Neural progenitor cell (in vitro differentiated cells): Measurements from ENCODE around the gene PLXNB2. TPM values are rescaled to one million over a fixed set of nuclear protein-coding genes. Genes with fewer than 3 reads are reported as not detected.

ENCODE experiments used
- DNase-seq: peaks from one replicate; pipeline ENCODE4 v3.0.0-alpha.2; 2016; ENCODE audit warnings: low spot score
- H2AFZ ChIP-seq: fragments of 200-600 bp; sonication (generic); replicated peaks from 2 replicates; pipeline ENCODE4 v1.6.1; 2016; ENCODE audit warnings: antibody characterized with exemption
- H3F3A ChIP-seq: fragments of 200-600 bp; sonication (generic); 2 replicates; pipeline ENCODE4 v1.6.1; 2016; ENCODE audit warnings: antibody characterized with exemption, low read depth
- H3K27ac ChIP-seq: fragments of 200-600 bp; sonication (generic); 2 replicates; pipeline ENCODE4 v1.5.1; 2016; ENCODE audit warnings: mild to moderate bottlenecking
- H3K27me3 ChIP-seq: fragments of 200-600 bp; sonication (generic); 2 replicates; pipeline ENCODE4 v1.6.1; 2016; ENCODE audit warnings: mild to moderate bottlenecking, moderate library complexity
- H3K36me3 ChIP-seq: fragments of 200-600 bp; sonication (generic); 2 replicates; pipeline ENCODE4 v1.5.1; 2016
- H3K4me1 ChIP-seq: fragments of 200-600 bp; sonication (generic); 2 replicates; pipeline ENCODE4 v1.6.1; 2016; ENCODE audit warnings: mixed run types
- H3K4me2 ChIP-seq: fragments of 200-600 bp; sonication (generic); 2 replicates; pipeline ENCODE4 v1.6.1; 2016
- H3K4me3 ChIP-seq: fragments of 200-600 bp; sonication (generic); 2 replicates; pipeline ENCODE4 v1.5.1; 2016
- H3K79me2 ChIP-seq: fragments of 200-600 bp; sonication (generic); 2 replicates; pipeline ENCODE4 v1.6.1; 2016; ENCODE audit warnings: low read depth
- H3K9ac ChIP-seq: fragments of 200-600 bp; sonication (generic); 2 replicates; pipeline ENCODE4 v1.6.1; 2016
- H3K9me3 ChIP-seq: fragments of 200-600 bp; sonication (generic); 2 replicates; pipeline ENCODE4 v1.5.1; 2016; ENCODE audit warnings: low read depth
- H4K20me1 ChIP-seq: fragments of 200-600 bp; sonication (generic); 2 replicates; pipeline ENCODE4 v1.6.1; 2016; ENCODE audit warnings: low read depth
- H3K27ac Mint-ChIP-seq: 3 replicates; pipeline ENCODE4 v1.8.0; 2021; ENCODE audit warnings: mixed read lengths
- H3K27me3 Mint-ChIP-seq: 2 replicates; pipeline ENCODE4 v1.8.0; 2022; ENCODE audit warnings: low read depth, mild to moderate bottlenecking, inconsistent platforms, moderate library complexity, mixed read lengths; ENCODE audit not compliant: insufficient read depth
- H3K36me3 Mint-ChIP-seq: 3 replicates; pipeline ENCODE4 v1.8.0; 2021; ENCODE audit warnings: mixed read lengths
- H3K4me1 Mint-ChIP-seq: 3 replicates; pipeline ENCODE4 v1.8.0; 2021; ENCODE audit warnings: mixed read lengths
- H3K4me3 Mint-ChIP-seq: 3 replicates; pipeline ENCODE4 v1.8.0; 2021; ENCODE audit warnings: mild to moderate bottlenecking, moderate library complexity, mixed read lengths
- H3K9me3 Mint-ChIP-seq: 3 replicates; pipeline ENCODE4 v1.8.0; 2020; ENCODE audit warnings: mixed read lengths
- CTCF ChIP-seq: fragments of 200-600 bp; sonication (generic); IDR thresholded peaks from 2 replicates; pipeline ENCODE4 v1.5.1; 2017; ENCODE audit warnings: antibody characterized with exemption, mild to moderate bottlenecking
- EZH2 ChIP-seq: fragments of 200-600 bp; sonication (generic); IDR thresholded peaks from 2 replicates; pipeline ENCODE4 v1.6.1; 2017; ENCODE audit warnings: antibody characterized with exemption, mild to moderate bottlenecking, moderate library complexity
- EZH2phosphoT487 ChIP-seq: fragments of 200-600 bp; sonication (generic); IDR thresholded peaks from 2 replicates; pipeline ENCODE4 v1.6.1; 2017; ENCODE audit warnings: antibody characterized with exemption
- total RNA-seq: library from RNA; depleted of rRNA; stranded (reverse); fragments of >200 nt; gene quantifications from 2 replicates; pipeline ENCODE4 v1.2.3, GENCODE V29; 2015; ENCODE audit warnings: low replicate concordance

The PLXNB2 gene
- total RNA-seq, 1 donor from 2014 or later = 32.4 TPM

- peaks cover 98% of the 10 kb centered on the region for H4K20me1 ChIP-seq
- Mint-ChIP-seq H3K36me3 (peaks cover 2% of the 10 kb centered on the region), H3K27me3 (peaks cover 5% of the 10 kb centered on the region), H3K27ac (peak overlapping the region; percentile 31), H3K4me3 (peak overlapping the region; percentile 50), H3K4me1 (peaks cover 34% of the 10 kb centered on the region), H3K9me3 (no peaks in the 10 kb centered on the region)
- no peak overlapping the region for H3K27ac ChIP-seq
- H3K27me3 ChIP-seq = peaks cover 24% of the 10 kb centered on the region
- TF ChIP-seq EZH2 (no peak), CTCF (no peak), EZH2phosphoT487 (no peak)
- no peak overlapping the region for H3K9ac ChIP-seq
- no peaks in the 10 kb centered on the region for H3K36me3 ChIP-seq
- no peak overlapping the region for H3K4me3 ChIP-seq
- H3K79me2 ChIP-seq = peaks cover 67% of the 10 kb centered on the region
- no peak for DNase-seq
- H2AFZ ChIP-seq = no peak overlapping the region
- peaks cover 34% of the 10 kb centered on the region for H3K4me1 ChIP-seq
- H3F3A ChIP-seq = peaks cover 17% of the 10 kb centered on the region
- H3K9me3 ChIP-seq = no peaks in the 10 kb centered on the region
- H3K4me2 ChIP-seq = no peak overlapping the region
These were observed 9.8 kb downstream of the PLXNB2 start for GRCh38 chr22:50297510-50298265.

- Histone ChIP-seq H3K4me1 (peaks cover 38% of the 10 kb centered on the region), H2AFZ (no peak overlapping the region), H4K20me1 (peaks cover 98% of the 10 kb centered on the region), H3K9ac (no peak overlapping the region), H3K27ac (no peak overlapping the region), H3K4me3 (no peak overlapping the region), H3K4me2 (no peak overlapping the region), H3K79me2 (peaks cover 71% of the 10 kb centered on the region), H3K36me3 (no peaks in the 10 kb centered on the region), H3K9me3 (no peaks in the 10 kb centered on the region), H3K27me3 (peaks cover 24% of the 10 kb centered on the region), H3F3A (peaks cover 17% of the 10 kb centered on the region)
- H3K9me3 Mint-ChIP-seq = no peaks in the 10 kb centered on the region
- DNase-seq = no peak
- H3K4me1 Mint-ChIP-seq = peaks cover 38% of the 10 kb centered on the region
- H3K4me3 Mint-ChIP-seq = peak overlapping the region; percentile 50
- peaks cover 7% of the 10 kb centered on the region for H3K27me3 Mint-ChIP-seq
- peak overlapping the region; percentile 31 for H3K27ac Mint-ChIP-seq
- no peak for TF ChIP-seq EZH2phosphoT487
- TF ChIP-seq CTCF = no peak
- no peak for TF ChIP-seq EZH2
- peaks cover 2% of the 10 kb centered on the region for H3K36me3 Mint-ChIP-seq
These were observed 10.6 kb downstream of the PLXNB2 start for GRCh38 chr22:50296658-50297490.

GRCh38 chr22:50294319-50294656 lies 13.2 kb downstream of the PLXNB2 start:
- no peaks in the 10 kb centered on the region for H3K9me3 ChIP-seq
- TF ChIP-seq CTCF (no peak), EZH2phosphoT487 (no peak), EZH2 (no peak)
- H3K27ac ChIP-seq = peak overlapping the region; percentile 87
- peaks cover 6% of the 10 kb centered on the region for H3K27me3 ChIP-seq
- no peak overlapping the region for H3K4me3 ChIP-seq
- H3K79me2 ChIP-seq = peaks cover 74% of the 10 kb centered on the region
- H3K4me1 Mint-ChIP-seq = peaks cover 33% of the 10 kb centered on the region
- peaks cover 2% of the 10 kb centered on the region for H3K36me3 Mint-ChIP-seq
- H3K9ac ChIP-seq = no peak overlapping the region
- H3K36me3 ChIP-seq = no peaks in the 10 kb centered on the region
- peaks cover 30% of the 10 kb centered on the region for H3K4me1 ChIP-seq
- no peaks in the 10 kb centered on the region for H3K9me3 Mint-ChIP-seq
- H4K20me1 ChIP-seq = peaks cover 98% of the 10 kb centered on the region
- peaks cover 17% of the 10 kb centered on the region for H3F3A ChIP-seq
- peaks cover 7% of the 10 kb centered on the region for H3K27me3 Mint-ChIP-seq
- DNase-seq = no peak
- H3K4me3 Mint-ChIP-seq = peak overlapping the region; percentile 53
- H3K4me2 ChIP-seq = peak overlapping the region; percentile 73
- H2AFZ ChIP-seq = no peak overlapping the region
- no peak overlapping the region for H3K27ac Mint-ChIP-seq
